ENCODE data around the gene TRAF7.

- no peak for TF ChIP-seq CTCF (conservative IDR thresholded peaks at IDR 0.05 in 1 of 2, IDR thresholded peaks at IDR 0.05 in 1 of 2; ENCODE audit: extremely low read depth in 1 of 2, insufficient read depth in 1 of 2, low read depth in 1 of 2, low read length in 2 of 2)
- no peak for TF ChIP-seq EZH2 (IDR thresholded peaks at IDR 0.05; ENCODE audit: borderline replicate concordance, low read length)
Observed at GRCh38 chr16:2196162-2196980, 40.8 kb downstream of the TRAF7 start, which contains the start of gene CASKIN1.

Measured in mammary epithelial cell (primary cell).